DMS 273 (cell line): Measurements from ENCODE around the gene IGSF21.

Experiments
- DNase-seq: peaks from one replicate; lab custom pipeline; 2025; ENCODE audit not compliant: unreplicated experiment; lab: John Stamatoyannopoulos, UW

IGSF21 gene

DNA sequence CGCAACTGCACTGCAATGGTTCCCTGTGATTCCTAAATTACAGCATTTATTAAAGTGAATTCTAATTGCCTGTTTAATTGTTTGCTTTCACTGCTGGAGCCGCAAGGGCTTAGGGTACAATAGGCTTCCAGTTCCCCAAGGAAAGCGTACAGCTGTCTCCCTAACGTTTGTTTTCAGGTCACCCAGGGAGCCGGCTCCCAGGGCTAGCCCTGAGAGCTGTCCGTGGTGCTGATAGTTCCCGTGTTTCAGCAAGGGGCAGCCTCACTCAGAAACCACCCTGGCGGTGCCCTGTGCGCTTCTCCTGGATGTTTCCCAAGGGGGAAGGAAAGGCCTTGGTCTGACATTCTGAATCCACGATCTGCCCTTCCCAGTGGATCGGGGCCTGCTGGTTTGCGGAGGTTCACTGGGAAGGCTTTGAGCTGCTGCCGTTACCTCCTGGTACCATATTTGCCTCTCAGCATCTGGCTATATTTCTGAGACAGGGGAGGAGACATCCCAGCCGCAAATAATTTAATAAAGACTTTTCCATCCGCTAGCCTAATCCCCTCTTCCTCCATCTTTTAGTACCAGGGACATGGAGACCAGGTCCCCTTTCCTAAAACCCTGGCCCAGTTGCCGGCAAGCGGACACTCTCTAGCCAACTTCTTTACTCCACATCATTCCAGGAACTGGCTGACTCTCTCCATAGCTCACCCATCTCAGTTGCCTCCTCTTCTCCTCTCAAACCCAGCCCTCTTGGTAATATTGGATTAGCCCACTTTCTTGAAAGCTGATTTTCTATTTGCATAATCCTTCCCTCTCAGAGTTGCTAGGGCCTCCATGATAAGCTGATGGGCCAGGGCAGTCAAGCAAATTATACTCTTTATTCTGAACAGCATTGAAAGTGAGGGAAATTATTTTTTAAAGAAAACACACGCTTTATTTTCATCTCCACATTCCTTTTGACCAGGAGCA lies 149.0 kb downstream of the IGSF21 start:
- peak; percentile 78 for DNase-seq

DNA sequence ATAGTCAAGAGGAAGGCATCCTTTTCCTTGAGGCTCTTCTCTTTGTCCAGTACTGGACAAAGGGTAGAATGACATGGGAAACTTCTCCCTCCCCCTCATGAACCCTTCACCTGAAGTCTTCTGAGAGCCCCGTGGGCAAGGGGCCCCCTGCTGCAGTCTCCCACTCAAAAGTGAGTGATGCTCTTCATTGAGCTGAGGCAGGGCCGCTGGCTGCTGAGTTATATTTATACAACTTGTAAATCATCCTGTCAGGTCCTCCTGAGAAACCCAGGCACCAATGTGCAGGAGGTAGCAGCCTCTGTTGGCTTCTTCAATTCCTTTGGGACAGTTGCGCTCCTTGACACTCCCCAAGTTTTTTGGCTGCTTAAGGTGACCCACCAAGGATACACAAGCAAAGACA lies 150.2 kb downstream of the IGSF21 start:
- no peak for DNase-seq

DNA sequence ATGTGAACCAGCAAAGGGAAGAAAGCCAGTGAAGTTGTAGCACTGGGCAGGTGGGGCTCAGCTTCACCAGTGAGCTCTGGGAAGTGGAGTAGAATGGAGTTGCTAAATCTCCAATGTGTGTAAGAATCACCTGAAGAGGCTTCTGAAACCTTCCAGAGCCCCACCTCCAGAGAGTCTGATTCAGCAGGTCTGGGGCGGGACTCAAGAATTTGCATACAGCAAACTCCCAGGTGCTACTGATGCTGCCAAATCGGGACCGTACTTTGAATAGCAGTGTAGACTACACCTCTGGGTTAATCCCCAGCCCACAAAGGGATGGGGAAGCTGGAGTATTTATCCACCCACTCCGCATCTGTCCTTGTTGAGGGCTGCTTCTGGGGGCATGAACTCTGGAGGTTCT lies 154.3 kb downstream of the IGSF21 start:
- no peak for DNase-seq

DNA sequence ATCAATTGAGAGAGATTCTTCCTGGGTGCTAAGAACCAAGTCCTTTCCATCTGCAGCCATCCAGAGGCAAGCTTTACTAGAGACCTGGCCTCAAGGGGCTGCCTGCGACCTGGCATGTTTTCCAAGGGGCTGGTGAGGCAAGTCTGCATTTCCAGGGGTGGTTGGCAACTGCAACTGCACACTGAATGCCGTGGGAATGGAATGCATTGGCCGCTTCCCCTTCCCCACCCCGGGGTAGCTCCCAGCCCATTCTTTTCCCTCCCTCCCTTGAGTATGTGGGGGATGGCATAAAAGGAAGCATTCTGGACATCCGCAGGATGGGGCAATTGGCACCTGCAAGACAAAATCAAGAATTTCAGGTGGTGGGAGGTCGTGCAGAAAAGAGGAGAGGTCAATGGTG lies 155.1 kb downstream of the IGSF21 start:
- DNase-seq = no peak

DNA sequence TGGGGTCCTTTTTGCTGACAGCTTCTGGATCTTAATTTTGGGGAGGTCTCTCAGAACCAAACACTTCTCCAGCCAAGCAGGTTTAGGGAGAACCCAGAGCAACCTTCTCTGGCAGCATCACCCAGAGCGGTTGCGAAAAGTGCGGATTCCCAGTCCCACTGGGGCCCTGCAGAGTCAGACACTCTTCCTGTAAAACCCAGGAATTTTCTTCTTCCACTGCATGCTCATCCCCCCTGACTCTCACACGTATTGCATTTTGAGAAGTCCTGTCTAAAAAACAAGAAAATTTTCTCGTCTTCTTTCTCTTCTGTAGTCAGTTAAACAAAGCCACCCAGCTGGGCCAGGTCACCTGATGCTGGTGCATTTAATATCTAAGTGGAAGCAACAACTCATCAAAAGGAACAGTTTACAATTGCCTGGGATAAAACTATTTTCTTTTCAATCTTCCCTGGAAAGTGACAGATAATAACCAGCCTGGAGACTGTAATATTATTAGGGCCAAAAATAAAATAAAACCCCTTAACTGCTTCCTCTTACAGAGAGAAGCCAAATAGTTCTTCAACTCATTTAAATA lies 156.0 kb downstream of the IGSF21 start:
- no peak for DNase-seq

DNA sequence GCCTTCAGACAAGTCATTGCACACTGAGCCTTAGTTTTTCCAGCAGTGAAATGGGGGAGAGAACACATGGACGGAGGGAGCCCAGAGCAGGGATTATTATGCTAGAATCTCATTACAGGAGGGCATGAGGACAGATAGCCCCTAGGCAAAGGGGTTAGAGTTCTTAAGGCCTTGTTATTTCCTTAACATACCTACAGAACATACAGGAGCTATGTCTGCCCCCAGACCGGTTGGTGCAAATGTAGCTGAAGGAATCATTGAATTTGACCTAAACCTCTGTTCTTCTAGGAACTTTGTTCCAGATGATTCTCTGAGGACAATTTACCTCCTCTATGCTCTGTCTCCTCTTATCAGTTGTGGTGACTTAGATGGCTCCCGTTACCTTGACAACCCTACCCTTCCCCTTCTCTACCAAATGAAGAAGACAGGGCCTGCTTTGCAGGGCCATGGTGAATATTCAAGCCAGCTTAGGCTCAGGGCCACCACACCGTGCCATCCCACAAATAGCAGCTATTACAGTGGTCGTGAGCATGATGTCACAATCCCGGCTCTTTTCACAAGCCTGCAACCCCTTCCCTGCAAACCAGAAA lies 156.9 kb downstream of the IGSF21 start:
- DNase-seq = no peak

DNA sequence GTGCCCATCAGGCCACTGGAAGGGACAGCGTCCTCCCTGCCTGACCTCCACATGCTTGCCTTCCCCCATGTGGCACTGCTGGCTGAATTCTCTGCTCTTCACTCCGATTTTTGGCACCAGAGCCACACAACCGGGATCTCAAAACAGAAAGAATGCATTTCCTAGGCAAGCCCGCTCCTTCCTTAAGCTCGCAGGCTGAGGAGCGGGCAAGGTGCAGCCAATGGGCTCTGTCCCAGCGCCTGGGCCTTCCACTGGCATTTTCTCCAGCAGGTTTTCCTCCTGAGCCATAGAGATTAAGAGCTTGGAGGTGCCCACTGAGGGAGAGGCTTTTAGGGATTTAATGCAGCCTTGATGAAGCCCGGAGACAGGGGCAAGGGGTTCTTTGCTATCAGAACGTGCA lies 158.0 kb downstream of the IGSF21 start:
- DNase-seq = no peak

DNA sequence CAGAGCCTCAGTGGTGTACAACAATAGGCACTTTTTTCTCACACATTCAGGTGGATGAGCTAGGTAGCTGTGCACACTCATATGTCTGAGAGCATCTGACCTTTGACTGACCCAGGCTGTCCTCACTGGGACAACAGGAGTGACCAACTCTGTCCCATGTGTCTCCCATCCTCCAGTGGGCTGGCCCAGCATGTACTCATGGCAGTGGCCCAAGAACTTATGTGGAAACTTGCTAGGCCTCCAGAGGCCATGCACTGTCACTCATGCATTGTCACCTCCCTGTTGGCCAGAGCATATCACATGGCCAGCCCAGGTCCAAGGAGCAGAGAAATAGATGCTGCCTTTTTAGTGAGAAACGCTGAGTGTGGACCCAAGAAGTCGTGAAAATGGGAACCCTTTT lies 158.8 kb downstream of the IGSF21 start:
- DNase-seq = no peak

DNA sequence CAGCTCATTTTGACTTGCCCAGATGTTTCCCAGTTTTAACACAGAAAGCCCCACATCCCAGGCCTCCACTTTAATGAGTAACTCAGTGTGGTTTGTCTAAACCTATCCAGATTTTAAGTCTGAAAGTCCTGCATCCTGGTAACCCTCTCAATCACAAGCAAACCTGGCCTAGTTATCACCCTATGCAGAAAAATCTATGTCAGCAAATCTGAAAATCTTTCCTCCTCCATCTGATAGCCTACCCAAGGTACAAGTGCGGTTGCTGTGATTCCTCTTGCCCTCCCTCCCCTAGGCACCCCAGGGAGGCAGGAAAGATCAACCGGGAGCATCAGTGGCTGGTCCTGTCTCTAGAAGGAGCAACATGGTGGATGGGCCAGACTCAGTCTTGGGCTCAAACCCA lies 163.7 kb downstream of the IGSF21 start:
- no peak for DNase-seq

DNA sequence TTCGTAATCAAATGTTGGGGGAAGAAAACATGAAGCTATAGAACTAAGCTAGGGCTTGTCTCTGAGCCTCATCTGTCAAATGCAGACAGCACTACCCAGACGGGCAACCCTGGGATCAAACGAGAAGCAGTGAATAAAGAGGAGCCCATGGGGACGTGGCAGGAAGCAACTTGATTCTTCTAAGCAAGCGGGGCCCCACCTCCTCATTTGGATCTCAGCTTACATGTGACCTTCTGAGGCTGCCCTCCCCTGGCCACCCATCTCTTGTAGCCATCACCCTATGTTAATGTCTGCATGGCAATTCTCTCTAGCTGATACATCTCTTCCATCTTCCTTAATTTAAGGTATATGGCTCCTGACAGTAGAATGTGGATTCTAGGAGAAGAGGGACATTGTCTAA lies 171.3 kb downstream of the IGSF21 start:
- peak; percentile 64 for DNase-seq

DNA sequence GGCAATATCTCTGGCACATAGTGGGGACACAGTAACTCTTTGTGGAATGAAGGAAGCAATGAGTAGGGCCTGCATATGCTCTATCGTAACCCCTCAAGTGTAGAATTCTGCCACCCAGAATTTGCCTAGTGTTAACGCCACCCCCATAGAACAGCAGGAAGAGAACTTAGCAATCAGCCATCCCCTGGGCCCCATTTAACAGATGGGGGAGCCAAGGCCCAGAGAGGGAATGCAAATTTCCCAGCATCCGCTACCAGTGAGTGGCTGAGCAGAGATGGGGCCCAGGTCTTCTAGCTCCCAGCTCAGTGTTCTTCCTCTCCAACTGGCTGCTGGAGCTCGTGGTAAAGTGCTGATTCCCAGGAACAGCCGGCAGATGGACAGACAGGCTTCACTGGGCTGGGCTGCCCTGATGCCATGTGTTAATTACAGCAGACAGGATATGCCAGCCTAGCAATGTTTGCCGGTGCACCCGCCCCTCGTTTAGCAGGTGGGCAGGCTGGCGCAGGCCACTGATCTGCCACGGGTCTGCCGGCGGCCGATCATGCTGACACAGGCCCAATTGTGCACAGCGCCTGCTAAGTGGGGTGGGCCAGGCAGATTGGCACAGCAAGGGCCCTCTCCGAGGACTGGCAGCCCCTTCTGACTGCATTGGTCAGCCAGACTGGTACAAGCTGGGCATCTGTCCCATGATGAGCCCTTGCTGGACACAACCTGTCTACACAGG lies 171.9 kb downstream of the IGSF21 start:
- peak; percentile 90 for DNase-seq

DNA sequence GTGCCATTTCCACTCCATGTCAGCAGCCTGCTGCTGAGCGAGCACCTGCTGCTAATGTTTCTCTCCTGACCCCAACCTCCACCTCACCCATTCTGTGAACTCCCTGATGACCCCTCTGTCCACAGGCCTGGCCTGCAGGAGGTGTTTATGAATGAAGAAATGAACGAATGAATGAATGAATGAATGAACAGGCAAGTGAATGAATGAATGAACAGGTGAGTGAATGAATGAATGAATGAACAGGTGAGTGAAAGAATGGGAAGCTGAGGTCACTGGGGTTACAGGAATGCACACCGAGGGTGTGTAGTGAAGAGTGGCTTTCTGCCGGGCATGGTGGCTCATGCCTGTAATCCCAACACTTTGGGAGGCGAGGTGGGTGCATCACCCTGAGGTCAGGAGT lies 173.4 kb downstream of the IGSF21 start:
- no peak for DNase-seq

DNA sequence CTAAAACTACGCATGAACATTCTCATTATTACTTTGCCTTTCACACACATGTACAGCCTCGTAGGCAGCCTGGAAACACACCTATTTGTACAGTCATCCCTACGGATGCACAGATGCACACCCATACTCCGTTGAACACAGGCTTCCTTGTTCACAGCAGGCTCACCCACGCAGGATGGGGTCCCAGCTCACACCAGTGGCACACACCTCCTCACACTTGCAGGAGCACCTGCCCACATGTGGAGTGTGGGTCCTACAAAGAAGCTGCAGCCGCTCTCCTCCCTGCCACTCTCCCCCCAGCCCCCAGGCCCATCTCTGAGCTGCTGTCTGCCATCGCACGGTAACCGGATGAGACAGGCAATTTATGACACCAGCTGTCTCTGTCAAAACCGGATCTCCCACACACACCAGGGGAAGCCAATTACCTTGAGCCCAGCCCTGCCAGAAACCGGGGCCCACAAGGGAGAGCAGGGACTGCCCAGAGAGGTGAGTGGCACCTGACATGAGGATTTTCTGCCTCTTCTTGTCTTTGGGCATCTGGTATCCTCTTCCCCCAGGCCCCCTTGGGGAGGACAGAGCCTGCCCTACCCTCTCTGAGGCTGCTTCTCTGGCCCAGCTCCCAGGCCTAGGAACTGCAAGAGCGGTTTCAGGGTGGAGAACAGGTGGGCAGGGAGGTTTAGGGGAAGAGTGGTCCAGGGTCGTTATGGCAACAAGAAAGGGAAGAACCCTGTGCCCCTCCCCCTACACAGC lies 175.4 kb downstream of the IGSF21 start:
- DNase-seq = peak; percentile 81

DNA sequence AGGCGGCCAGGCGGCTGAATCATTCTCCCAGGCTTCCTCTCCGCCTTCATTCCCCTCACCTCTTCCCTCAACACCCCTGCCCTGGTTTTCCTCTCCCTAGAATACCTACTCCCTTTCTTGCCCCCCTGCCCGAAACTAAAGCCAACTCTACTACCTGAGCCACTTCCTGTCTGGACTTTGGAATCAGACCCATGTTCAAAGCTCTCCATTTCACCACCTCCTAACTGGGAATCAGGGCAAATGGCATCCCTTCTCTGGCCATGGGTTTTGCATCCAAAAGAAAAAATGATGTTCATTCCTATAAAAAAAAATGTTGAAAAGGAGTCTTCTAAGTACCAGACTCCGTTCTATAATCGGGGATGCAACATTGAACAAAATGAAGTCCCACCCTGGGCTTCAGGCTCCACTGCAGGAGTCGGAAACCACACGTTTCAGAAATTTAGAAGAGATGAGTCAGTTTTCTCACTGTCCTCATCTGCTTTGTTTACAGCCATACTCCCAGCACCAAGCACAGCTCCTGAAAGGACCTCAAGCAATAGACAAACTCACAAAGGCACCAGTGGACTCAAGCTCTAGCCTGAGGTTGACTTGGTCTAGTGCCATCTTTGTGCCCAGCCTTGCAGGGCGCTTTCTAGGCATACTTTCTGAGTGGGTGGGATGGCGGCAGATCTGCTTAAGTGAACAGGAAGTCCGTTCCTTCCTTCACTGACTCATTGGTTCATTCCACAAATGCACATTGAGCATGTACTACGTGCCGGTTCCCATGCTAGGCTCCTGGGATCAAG lies 176.2 kb downstream of the IGSF21 start:
- no peak for DNase-seq

DNA sequence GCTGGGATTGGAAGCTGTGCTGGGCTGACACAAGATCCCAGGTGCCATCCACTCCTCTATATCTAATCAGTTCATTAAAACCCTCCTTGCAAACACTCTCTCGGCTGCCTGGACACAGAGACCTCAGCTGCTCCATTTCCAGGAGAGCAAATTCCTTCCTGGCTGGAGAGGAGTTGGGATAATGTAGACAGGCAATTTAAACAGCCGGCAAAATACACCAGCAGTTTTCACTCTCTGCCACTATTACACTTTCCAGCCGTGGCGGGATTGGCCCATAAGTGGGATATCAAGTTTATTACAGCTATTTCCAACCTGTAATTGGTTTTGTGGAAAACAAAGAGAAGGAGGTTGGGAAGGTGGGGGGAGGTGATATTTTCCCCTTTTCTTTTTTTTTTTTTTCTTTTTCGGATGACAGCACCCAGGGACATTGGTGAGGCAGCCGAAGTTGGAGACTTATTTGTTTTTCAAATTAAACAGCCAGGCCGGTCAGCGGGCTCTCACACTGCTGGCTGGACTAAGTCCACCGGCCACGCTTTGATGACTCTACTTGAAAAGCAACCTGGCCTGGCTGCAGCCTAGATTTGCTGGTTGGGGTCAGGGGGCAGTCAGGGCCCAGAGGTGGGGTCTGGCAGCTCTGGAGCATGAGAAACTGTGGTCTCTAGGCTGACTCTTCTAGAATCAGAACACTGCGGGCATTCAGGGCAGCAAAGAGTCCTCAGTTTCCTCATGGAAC lies 177.4 kb downstream of the IGSF21 start:
- no peak for DNase-seq

DNA sequence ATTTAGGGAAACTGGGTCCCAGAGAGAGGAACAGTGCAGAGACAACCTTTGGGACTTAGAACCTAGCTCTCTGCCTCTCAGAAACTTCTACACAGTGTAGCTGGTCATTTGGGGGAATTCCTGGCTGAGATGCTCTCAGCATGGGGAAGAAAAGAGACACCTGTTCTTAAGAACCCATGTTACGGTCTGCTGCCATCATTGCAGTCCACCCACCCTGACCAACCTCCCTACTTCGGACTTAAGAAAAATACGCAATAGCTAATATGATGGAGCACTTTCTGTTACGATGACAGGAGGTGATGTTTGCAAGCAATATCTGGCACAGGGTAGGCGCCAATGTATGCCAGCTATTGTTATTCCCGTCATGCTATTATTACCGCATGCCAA lies 177.9 kb downstream of the IGSF21 start:
- DNase-seq = no peak

DNA sequence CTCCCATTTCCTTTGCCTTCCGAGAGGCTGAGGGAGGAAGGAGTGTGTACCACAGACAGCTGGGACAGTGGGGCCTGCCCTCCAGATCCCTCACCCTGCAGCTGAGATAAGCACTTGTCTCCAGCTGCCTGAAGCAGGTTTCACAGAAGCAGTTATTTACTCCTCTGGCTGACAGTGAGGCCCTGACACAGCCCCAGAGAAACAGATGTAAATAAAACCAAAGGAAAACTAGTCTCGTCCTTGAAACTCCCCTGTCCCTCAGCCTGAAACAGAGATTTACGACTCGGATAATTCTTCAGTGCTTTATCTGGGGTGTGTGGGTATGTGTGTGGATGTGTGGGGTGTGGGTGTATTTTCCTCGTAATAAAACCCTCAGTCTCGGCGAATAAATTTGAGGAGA lies 181.1 kb downstream of the IGSF21 start:
- DNase-seq = peak; percentile 53

DNA sequence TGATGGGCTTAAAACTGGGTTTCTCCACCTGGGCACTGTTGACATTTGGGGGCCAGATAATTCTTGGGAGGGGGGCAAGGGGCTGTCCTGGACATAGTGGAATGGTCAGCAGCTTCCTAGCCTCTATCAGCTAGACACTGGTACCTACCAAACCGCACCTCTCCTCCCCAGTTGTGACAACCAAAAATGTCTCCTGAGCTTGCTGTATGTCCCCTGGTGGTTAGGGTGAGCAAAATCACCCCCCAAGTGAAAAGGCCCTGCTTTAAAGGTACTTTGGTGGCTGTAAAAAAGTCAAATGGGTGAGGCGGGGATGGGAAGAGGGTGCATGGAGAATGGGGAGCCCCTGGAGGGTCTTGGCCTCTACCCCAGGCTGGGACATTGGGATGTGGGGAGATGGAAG lies 182.0 kb downstream of the IGSF21 start:
- peak; percentile 22 for DNase-seq

DNA sequence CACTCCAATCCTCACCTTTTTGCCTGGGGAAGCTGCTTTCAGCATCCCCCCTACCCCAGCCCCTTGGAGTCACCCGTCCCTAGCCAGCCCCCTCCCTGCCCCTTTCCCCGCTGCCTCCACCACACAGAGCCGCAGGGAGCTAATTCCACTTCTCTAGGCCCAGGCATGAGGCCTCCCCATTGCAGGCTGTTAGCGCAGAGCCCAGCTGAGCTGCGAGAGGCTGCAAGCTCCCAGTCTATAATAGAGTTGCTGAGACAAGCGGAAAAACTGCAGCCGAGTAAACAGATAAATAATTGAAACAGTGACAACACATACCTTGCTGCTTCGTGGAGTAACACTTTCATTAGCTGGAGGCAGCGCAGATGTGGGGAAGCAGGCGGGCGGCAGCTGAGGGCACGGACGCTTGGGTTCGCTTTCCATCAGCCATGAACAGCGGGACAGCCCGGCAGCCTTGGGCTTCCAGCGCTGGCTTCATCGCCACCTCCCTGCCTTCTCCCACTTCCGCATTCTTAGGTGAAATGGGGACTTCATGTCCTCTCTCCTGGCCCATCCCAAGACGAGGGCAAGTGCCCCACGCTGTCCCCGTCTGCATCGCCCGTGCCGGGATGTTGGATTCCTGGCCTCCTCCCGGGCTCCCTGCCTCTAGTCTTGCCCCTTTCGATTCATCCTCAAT lies 183.3 kb downstream of the IGSF21 start:
- DNase-seq = no peak
